Stimulated activated CD4-positive, alpha-beta T cell treated with anti-CD3 and anti-CD28 coated beads, Interleukin-4, amount 100 ng/mL, for 48 hours (primary cell): ENCODE measurements around the gene SPEM2.

Experiments
- DNase-seq, 2 donors: peaks; one replicate each; pipeline ENCODE4 v3.0.0-alpha.2; 2020; ENCODE audit warnings: low read depth in 2 of 2

The SPEM2 gene

GRCh38 chr17:7421186-7421585 is 4.2 kb upstream of the SPEM2 start:
- no peak for DNase-seq

DNA sequence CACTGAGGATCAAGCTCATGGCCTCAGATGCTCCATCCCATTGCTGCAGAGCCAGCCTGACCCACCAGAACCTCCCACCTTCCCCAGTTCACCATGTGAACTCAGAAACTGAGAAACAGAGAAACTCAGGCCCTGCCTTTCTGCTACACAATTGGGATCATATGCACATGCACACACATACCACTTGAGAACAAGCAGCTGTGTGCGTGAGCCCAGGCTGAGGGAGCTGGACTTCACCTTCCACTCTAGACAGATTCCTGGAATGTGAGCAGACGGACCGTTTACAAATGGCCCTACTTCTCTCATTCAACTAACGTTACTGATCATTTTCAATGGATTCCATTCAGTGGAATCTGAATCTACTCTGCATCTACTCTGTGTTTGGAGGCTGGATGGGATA is 1.7 kb upstream of the SPEM2 start:
- DNase-seq, result no peak

DNA sequence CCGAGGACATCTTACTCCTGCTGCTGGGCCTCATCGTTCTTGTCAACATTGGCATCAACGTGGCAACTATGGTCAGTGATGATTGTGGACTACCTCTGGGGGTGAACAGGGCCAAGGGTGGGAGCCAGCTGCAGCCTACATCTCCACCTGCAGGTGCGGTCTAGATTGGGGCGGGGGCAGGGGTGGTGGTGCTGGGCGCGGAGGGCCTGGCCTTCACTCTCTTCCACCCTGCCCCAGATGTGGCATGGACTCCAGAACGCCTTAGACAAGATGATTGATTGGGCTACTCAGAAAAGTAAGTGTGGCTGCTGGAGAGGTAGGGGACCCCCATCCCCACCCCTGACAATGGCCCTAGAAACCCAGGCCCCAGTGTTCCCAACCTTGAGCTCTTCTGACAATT is 340 bp downstream of the SPEM2 start:
- DNase-seq, result no peak

DNA sequence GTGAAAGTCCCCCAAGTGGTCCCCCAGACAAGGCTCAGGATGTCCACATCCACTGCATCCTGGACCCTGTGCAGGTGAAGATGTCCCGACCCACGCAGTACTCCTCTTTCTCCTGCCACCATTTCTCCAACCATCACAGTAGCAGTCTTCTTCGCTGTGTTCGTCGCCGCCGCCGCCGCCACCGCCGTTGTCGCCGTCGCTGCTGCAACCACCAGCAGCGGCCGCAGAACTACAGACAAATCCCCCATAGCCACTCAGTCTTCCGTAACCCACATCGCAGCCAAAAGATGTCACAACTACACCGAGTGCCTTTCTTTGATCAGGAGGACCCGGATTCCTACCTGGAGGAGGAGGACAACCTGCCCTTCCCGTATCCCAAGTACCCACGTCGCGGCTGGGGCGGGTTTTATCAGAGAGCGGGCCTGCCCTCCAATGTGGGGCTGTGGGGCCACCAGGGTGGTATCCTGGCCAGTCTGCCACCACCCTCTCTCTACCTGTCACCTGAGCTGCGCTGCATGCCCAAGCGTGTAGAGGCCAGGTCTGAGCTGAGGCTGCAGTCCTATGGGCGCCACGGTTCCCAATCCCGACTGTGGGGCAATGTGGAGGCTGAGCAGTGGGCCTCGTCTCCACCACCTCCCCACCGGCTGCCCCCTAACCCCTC is 917 bp downstream of the SPEM2 start:
- DNase-seq, result no peak

DNA sequence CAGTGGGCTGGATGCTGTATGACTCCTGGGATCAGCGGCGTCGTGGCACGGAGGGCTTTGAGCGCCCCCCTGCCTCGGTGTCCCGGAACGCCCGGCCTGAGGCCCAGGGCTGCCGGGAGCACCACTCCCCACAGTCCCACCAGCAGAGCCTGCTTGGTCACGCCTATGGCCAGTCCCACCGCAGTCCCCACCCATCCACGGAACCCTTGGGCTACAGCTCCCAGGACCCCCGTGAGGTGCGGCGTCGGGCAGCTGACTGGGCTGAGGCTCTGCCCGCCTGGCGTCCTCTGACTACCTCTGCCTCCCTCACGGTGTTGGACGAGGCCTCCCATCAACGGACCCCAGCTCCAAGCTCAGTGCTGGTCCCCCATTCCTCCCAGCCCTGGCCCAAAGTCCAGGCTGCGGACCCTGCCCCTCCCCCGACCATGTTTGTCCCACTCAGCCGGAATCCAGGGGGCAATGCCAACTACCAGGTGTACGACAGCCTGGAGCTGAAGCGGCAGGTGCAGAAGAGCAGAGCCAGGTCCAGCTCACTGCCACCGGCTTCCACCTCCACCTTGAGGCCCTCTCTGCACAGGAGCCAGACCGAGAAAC is 1.6 kb downstream of the SPEM2 start:
- no peak for DNase-seq

DNA sequence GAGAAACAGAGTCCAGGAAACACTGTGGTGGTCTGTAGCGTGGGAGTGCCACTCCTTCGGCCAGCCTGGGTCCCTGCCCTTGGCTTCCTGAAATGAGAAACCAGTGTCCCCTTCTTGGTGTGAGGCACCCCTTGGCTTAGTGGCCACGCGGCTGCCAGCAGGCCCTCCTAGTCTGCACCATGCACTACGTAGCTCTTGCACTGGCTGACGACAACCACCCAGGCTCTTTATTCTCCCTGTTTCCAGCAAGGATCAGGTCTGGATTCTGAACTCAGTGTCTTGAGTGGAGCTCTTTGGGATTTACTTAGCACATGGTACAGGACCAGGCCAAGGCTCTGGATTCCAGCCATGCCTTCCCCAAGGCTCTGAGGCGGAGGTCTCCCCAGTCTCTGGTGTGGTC is 2.1 kb downstream of the SPEM2 start:
- DNase-seq, result no peak

GRCh38 chr17:7428557-7428956 is 3.1 kb downstream of the SPEM2 start, which contains the start of gene SPEM3:
TSS of gene SPEM3 (plus strand) at chr17:7428857. CDS start at chr17:7428903, 46 bp downstream.
- no peak for DNase-seq

GRCh38 chr17:7429722-7430121 is 4.3 kb downstream of the SPEM2 start:
- DNase-seq, result no peak

- no peak for DNase-seq
Measured at GRCh38 chr17:7431231-7431630, 5.8 kb downstream of the SPEM2 start.

GRCh38 chr17:7432296-7432695 is 6.9 kb downstream of the SPEM2 start:
- DNase-seq, result no peak

GRCh38 chr17:7435676-7436555 is 10.5 kb downstream of the SPEM2 start:
- peak; percentile 44 to 51 for DNase-seq

DNA sequence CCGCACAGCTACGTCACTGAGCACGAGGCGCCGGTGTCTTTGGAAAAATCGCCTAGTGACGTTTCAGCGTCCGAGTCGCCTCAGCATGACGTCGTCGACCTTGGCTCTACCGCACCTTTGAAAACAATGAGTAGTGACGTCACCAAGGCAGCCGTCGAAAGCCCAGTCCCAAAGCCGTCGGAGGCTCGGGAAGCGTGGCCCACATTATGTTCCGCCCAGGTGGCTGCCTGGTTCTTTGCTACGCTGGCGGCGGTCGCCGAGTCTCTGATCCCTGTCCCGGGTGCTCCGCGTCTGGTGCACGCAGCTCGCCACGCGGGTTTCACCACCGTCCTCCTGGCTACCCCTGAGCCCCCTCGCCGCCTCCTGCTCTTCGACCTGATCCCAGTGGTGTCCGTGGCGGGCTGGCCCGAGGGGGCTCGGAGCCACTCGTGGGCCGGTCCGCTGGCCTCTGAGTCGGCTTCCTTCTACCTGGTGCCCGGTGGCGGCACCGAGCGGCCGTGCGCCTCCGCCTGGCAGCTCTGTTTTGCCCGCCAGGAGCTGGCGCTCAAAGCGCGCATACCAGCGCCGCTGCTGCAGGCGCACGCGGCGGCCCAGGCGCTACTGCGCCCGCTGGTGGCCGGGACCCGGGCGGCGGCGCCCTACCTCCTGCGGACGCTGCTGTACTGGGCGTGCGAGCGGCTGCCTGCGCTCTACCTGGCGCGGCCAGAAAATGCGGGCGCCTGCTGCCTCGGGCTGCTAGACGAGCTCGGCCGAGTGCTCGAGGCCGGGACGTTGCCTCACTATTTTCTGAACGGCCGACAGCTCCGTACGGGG is 11.3 kb downstream of the SPEM2 start:
- peak; percentile 69 to 76 for DNase-seq

DNA sequence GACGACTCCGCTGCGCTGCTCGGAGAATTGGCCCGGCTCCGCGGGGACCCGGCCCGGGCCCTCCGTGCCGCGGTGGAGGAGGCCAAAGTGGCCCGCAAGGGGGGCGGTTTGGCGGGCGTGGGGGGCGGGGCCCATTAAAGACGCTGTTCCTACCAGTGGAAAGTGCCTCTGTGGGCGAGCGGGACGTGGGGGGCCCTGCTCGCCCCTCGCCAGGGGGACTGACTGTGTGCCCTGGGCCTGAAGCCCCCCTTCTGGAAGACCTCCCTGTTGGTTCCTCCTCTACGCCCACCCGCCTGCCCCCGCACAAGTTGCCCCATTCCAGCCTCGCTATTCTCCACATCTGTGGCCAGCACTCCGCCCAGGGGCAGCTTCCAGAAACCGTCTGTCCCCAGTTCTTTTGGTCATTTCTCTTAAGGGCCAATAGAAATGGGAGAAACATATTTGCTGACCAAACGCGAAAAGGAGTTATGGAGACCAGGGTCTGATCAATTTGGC is 12.0 kb downstream of the SPEM2 start:
- no peak for DNase-seq

- DNase-seq, result peak; percentile 55 to 57
Measured at GRCh38 chr17:7437950-7438614, 12.7 kb downstream of the SPEM2 start.

- DNase-seq, result no peak
Measured at GRCh38 chr17:7438656-7439460, 13.4 kb downstream of the SPEM2 start.

GRCh38 chr17:7439462-7440112 is 14.2 kb downstream of the SPEM2 start, which contains the start of gene FGF11:
TSS of gene FGF11 (plus strand) at chr17:7439512. CDS start at chr17:7439621, 109 bp downstream.
- DNase-seq, result no peak

GRCh38 chr17:7440113-7440833 is 14.9 kb downstream of the SPEM2 start:
- DNase-seq, result no peak

DNA sequence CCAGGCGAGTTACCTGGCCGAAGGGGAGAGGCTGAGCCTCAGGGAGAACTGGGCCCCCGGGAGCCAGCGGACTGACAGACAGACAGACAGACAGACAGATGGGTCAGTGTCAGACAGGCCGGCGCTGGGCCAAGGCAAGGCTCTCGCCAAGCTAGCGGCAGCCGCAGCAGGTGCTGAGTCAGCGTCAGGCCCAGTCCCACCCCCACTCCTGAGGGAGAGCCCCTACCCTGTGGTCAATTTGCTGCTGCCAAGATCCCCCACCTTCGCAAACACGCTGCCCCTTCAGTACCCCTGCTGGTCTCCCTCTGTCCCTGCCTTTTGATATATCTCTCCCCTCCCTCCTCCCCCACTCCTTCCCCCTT is 15.4 kb downstream of the SPEM2 start:
- no peak for DNase-seq

GRCh38 chr17:7441266-7441665 is 15.8 kb downstream of the SPEM2 start:
- no peak for DNase-seq
